ENCODE data around the gene NPHP3. TPM values are rescaled to one million over a fixed set of nuclear protein-coding genes. Genes with fewer than 3 reads are reported as not detected.

Gene NPHP3
- total RNA-seq, 4 donors from 2014 or later, result 21.0 to 133 (median 27.3) TPM

- Histone ChIP-seq H3K4me1 (peaks cover 8% of the 10 kb centered on the region), H3K36me3 (peaks cover 18% of the 10 kb centered on the region), H3K4me3 (no peak overlapping the region), H3K27ac (no peak overlapping the region), H3K27me3 (no peaks in the 10 kb centered on the region), H3K9me3 (no peaks in the 10 kb centered on the region)
- TF ChIP-seq CTCF (IDR thresholded peaks at IDR 0.05), result no peak
- TF ChIP-seq POLR2AphosphoS5 (IDR thresholded peaks at IDR 0.05), result no peak
- no peak for TF ChIP-seq EP300 (IDR thresholded peaks at IDR 0.05)
- TF ChIP-seq POLR2A (IDR thresholded peaks at IDR 0.05), result no peak
- WGBS, result 20% methylated on average over 1 of the region's 1 CpG
- no peak for DNase-seq (ENCODE audit: low spot score in 2 of 2)
Observed at GRCh38 chr3:132637590-132637989, 84.6 kb downstream of the NPHP3 start.

GRCh38 chr3:132635052-132635451, 87.2 kb downstream of the NPHP3 start:
- Histone ChIP-seq H3K27me3 (no peaks in the 10 kb centered on the region), H3K4me1 (peaks cover 5% of the 10 kb centered on the region), H3K27ac (no peak overlapping the region), H3K36me3 (peaks cover 20% of the 10 kb centered on the region), H3K9me3 (no peaks in the 10 kb centered on the region), H3K4me3 (no peak overlapping the region)
- no peak for TF ChIP-seq POLR2A (IDR thresholded peaks at IDR 0.05)
- TF ChIP-seq POLR2AphosphoS5 (IDR thresholded peaks at IDR 0.05), result no peak
- TF ChIP-seq EP300 (IDR thresholded peaks at IDR 0.05), result no peak
- no peak for TF ChIP-seq CTCF (IDR thresholded peaks at IDR 0.05)
- no peak for DNase-seq (ENCODE audit: low spot score in 2 of 2)

Other genes with a start within 250 kb of the NPHP3 start
- 1 to 10 TPM; 1.8 to 8.9 (median 2.6) TPM for gene ACKR4, start 125.1 kb downstream of the NPHP3 start, total RNA-seq
- gene ACAD11, start 62.6 kb downstream of the NPHP3 start, total RNA-seq, result 100 to 1,000 TPM in 1 of 4 donors, 10 to 100 TPM in 3; 18.2 to 112 (median 23.3) TPM
- gene UBA5, start 62.1 kb downstream of the NPHP3 start, total RNA-seq, result 10 to 100 TPM; 16.3 to 52.3 (median 27.5) TPM